GM21825 (cell line): ENCODE results near the gene SH3BGR.

Experiments used
- ATAC-seq: cut with Tn5 transposase; IDR thresholded peaks from one replicate; pipeline ENCODE4 v1.9.1; 2021; ENCODE audit warnings: mild to moderate bottlenecking, moderate library complexity; ENCODE audit not compliant: unreplicated experiment

SH3BGR gene

DNA sequence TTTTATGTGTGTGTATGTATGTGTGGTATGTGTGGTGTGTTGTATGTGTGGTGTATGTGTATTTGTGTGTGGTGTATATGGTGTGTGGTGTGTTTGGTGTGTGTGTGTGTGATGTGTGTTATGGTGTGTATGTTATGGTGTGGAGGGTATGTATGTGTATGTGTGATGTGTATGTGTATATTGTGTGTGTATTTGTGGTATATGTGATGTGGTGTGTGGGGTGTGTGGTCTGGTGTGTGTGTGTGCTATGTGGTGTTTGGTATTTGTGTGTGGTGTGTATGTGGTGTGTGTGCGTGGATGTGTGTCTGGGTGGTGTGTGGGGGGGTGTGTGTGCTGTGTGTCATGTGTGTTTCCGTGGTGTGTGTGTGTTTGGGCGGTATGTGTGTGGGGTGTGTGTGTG lies 59.3 kb downstream of the SH3BGR start:
- no peak for ATAC-seq

DNA sequence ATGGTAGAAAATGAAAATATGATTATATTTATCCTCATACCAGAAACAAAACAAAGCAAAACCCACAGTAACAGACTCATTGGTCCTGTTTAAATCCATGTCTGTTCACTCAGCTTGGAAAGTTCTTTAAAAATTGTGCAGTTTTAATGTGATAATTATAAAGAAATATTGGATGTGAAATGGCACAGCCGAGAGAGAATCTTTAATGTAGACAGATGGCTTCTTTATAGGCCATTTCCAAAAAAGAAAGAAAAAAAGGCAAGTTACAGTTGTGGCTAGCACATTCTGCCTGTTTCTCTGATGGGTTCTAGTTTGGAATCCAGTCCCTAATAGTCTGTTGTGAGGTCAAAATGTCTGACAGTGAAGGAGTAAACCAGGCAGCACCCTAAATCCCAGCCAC lies 62.0 kb downstream of the SH3BGR start:
- no peak for ATAC-seq

DNA sequence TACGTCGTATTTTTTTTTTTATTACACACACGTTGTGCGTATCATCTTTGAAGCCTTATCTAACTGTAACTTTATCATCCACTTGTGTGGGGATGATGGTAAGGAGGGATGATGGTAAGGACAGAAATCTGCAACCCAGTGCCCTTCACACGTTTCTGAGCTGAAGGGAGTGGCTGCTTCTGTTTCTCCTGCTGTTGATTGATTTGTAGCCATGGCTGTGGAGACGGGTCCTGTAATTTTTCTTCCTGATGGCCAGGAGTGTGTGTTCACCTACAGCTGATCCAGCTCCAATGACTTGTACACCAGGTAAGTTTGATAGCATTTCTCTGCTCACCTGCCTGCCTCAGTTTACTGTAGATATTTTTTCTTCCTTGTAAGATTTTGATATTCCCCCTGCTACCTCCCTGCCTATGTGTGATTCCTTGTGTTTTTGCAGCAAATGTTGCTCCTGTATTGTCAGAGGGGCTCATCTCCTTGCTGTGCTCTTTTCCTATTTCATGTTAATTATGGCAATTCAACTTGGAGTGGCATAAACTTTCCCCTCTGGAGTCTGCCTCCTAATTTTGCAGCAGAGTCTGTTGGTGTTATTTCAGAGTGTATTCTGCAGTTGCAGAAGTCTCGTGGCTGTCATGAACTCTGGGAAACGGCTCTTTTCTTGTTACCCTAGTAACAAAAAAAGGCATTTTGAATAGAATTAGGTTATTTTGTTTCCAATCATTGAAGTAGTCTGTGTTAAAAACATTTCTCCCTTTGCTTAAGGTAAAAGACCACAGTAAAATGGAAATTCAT lies 64.1 kb downstream of the SH3BGR start:
- no peak for ATAC-seq

- no peak for ATAC-seq
These were observed 66.5 kb downstream of the SH3BGR start for GRCh38 chr21:39518055-39518846.

DNA sequence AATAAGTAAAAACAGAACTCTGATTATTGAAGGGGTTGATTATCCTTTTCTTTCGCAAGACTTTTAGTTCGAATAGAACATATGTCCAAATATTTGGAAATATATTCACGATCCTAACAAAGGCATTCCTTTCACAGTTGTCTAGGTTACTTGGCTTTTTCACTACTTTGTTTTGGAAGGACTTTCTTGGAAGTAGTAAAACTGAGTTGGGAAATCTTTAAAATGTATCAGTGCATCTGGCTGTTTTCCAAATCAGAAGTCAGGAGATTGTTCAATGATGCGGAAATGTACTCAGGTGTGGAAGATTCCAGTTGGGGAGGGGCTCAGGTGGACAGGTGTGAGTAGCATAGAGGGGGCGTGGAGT lies 67.1 kb downstream of the SH3BGR start:
- no peak for ATAC-seq

- ATAC-seq = no peak
These were observed 68.1 kb downstream of the SH3BGR start for GRCh38 chr21:39519835-39520234.

DNA sequence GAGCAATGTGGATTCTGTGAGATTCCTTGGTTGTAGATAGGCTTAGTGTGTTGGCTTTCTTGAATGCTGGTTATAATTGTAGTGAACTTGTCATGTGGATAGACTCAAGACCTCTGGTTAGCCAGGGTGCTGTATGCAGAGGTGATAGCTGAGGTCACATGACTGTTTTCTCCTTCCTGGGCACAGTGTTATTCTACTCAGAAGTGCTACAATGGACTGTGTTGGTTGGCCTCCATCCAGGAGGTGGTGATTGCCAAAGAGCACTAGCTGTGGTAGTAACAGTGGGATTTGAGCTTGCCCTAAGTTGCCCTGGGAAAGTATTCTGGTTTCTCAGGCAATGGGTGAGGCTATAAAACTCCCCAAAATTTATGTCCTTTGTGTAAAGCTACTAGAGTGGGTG lies 71.6 kb downstream of the SH3BGR start:
- ATAC-seq = no peak

DNA sequence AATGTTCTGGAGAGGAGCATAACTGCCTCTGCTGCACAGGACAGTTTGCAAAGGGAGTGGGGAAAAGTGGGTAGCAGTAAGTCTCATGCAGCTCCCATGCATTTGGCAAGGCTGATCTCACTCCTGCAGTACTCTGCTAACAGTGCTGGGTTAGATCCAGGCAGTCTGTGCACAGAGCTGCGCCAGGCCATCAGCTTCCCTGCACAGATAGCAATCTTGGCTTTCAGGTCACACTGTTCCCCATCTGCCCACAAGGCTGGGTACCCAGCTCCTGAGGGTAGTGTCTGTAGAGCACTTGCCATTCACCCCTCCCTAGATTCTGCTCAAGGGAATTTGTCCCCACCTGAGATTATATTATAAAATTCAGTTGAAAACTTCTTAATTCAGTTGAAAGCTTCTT lies 72.1 kb downstream of the SH3BGR start:
- no peak for ATAC-seq

DNA sequence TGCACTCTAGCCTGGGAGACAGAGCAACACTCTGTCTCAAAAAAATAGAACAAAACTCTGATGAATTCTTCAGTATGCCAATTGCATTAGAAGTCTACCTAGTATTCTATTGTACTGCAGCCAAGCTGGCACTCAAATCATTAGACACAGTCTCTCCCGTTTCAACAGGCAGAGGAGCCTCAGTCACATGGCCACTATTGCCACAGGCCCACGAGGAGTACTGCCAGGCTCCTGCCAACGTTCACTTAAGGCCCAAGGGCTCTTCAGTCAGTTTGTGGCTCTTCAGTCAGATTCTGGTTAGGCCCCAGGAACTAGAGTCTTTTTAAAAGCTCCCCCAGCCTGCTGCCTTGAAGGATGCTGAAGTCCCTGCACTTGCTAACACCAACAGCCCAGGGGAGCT lies 73.4 kb downstream of the SH3BGR start:
- no peak for ATAC-seq

- ATAC-seq = no peak
These were observed 73.8 kb downstream of the SH3BGR start for GRCh38 chr21:39525601-39526000.

- no peak for ATAC-seq
These were observed 75.4 kb downstream of the SH3BGR start for GRCh38 chr21:39527067-39527595.

GRCh38 chr21:39527664-39528381 lies 76.1 kb downstream of the SH3BGR start:
- no peak for ATAC-seq

- ATAC-seq = no peak
These were observed 77.3 kb downstream of the SH3BGR start for GRCh38 chr21:39529026-39529425.

DNA sequence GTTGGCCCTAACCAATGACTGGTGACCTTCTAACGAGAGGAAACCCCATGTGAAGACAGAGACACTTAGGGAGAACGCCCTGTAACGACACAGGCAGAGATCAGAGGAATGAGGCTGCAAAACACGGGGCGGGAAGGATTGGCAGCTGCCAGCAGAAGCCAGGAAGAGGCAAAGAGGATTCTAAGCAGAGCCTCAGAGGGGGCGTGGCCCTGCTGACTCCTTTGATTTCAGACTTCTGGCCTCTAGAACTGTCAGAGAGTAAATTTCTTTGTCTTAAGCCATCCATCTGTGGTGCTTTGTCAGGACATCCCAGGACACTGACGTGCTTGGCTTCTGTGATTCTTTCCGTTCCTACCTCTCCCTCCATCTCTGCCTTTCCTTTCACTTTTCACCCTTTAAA lies 79.3 kb downstream of the SH3BGR start:
- ATAC-seq = no peak

GRCh38 chr21:39531840-39532239 lies 80.1 kb downstream of the SH3BGR start:
- ATAC-seq = no peak

GRCh38 chr21:39533545-39534380 lies 82.0 kb downstream of the SH3BGR start:
- ATAC-seq = no peak

GRCh38 chr21:39535646-39536437 lies 84.1 kb downstream of the SH3BGR start:
- ATAC-seq = no peak

GRCh38 chr21:39536835-39537234 lies 85.1 kb downstream of the SH3BGR start:
- ATAC-seq = no peak

GRCh38 chr21:39537571-39537970 lies 85.8 kb downstream of the SH3BGR start:
- no peak for ATAC-seq
